Activated naive CD4-positive, alpha-beta T cell treated with anti-CD3 and anti-CD28 coated beads, Interleukin-2, amount 50 U/mL, for 24 hours (primary cell): ENCODE results near the gene TMIGD3.
A peak's percentile ranks its signal among the peaks of the same experiment; 100 is the strongest.

Experiments used
- H3K27ac Mint-ChIP-seq: one replicate; pipeline ENCODE4 v1.8.0; 2021; ENCODE audit warnings: mild to moderate bottlenecking, mixed read lengths
- H3K27me3 Mint-ChIP-seq: one replicate; pipeline ENCODE4 v1.8.0; 2021; ENCODE audit warnings: mixed read lengths
- H3K36me3 Mint-ChIP-seq: one replicate; pipeline ENCODE4 v1.8.0; 2021; ENCODE audit warnings: mixed read lengths
- H3K4me1 Mint-ChIP-seq: one replicate; pipeline ENCODE4 v1.8.0; 2021; ENCODE audit warnings: mixed read lengths
- H3K4me3 Mint-ChIP-seq: one replicate; pipeline ENCODE4 v1.8.0; 2021; ENCODE audit warnings: mild to moderate bottlenecking, mixed read lengths
- H3K9me3 Mint-ChIP-seq: one replicate; pipeline ENCODE4 v1.8.0; 2021; ENCODE audit warnings: mixed read lengths

TMIGD3 gene

GRCh38 chr1:111513410-111514020 lies 10.1 kb upstream of the TMIGD3 start:
- Mint-ChIP-seq H3K4me3 (no peak overlapping the region), H3K9me3 (no peaks in the 10 kb centered on the region), H3K36me3 (no peaks in the 10 kb centered on the region), H3K27me3 (no peaks in the 10 kb centered on the region), H3K27ac (no peak overlapping the region), H3K4me1 (peaks cover 39% of the 10 kb centered on the region)

- H3K4me3 Mint-ChIP-seq = no peak overlapping the region
- H3K27me3 Mint-ChIP-seq = no peaks in the 10 kb centered on the region
- H3K36me3 Mint-ChIP-seq = no peaks in the 10 kb centered on the region
- H3K9me3 Mint-ChIP-seq = no peaks in the 10 kb centered on the region
- H3K27ac Mint-ChIP-seq = no peak overlapping the region
- H3K4me1 Mint-ChIP-seq = peaks cover 42% of the 10 kb centered on the region
These were observed 9.5 kb upstream of the TMIGD3 start for GRCh38 chr1:111512931-111513330.

GRCh38 chr1:111512132-111512889 lies 8.9 kb upstream of the TMIGD3 start:
- Mint-ChIP-seq H3K27ac (peak overlapping the region; percentile 26), H3K36me3 (no peaks in the 10 kb centered on the region), H3K4me1 (peaks cover 36% of the 10 kb centered on the region), H3K4me3 (no peak overlapping the region), H3K27me3 (no peaks in the 10 kb centered on the region), H3K9me3 (no peaks in the 10 kb centered on the region)

- Mint-ChIP-seq H3K27me3 (no peaks in the 10 kb centered on the region), H3K9me3 (no peaks in the 10 kb centered on the region), H3K36me3 (no peaks in the 10 kb centered on the region), H3K4me1 (peaks cover 31% of the 10 kb centered on the region), H3K27ac (no peak overlapping the region), H3K4me3 (no peak overlapping the region)
These were observed 7.9 kb upstream of the TMIGD3 start for GRCh38 chr1:111511370-111511769.

GRCh38 chr1:111509997-111510375 lies 6.6 kb upstream of the TMIGD3 start:
- Mint-ChIP-seq H3K9me3 (no peaks in the 10 kb centered on the region), H3K27me3 (no peaks in the 10 kb centered on the region), H3K36me3 (no peaks in the 10 kb centered on the region), H3K4me1 (peaks cover 34% of the 10 kb centered on the region), H3K27ac (peak overlapping the region; percentile 2), H3K4me3 (no peak overlapping the region)

- peak overlapping the region; percentile 84 for H3K4me3 Mint-ChIP-seq
- H3K27me3 Mint-ChIP-seq = no peaks in the 10 kb centered on the region
- H3K36me3 Mint-ChIP-seq = no peaks in the 10 kb centered on the region
- peak overlapping the region; percentile 83 for H3K27ac Mint-ChIP-seq
- no peaks in the 10 kb centered on the region for H3K9me3 Mint-ChIP-seq
- peaks cover 49% of the 10 kb centered on the region for H3K4me1 Mint-ChIP-seq
These were observed 4.2 kb upstream of the TMIGD3 start for GRCh38 chr1:111507411-111508201.

- no peaks in the 10 kb centered on the region for H3K27me3 Mint-ChIP-seq
- H3K4me3 Mint-ChIP-seq = peak overlapping the region; percentile 43
- peak overlapping the region; percentile 77 for H3K27ac Mint-ChIP-seq
- H3K36me3 Mint-ChIP-seq = no peaks in the 10 kb centered on the region
- H3K9me3 Mint-ChIP-seq = no peaks in the 10 kb centered on the region
- peaks cover 51% of the 10 kb centered on the region for H3K4me1 Mint-ChIP-seq
These were observed 3.1 kb upstream of the TMIGD3 start for GRCh38 chr1:111506561-111506960.

- Mint-ChIP-seq H3K4me3 (peak overlapping the region; percentile 7), H3K4me1 (peaks cover 55% of the 10 kb centered on the region), H3K36me3 (no peaks in the 10 kb centered on the region), H3K27me3 (no peaks in the 10 kb centered on the region), H3K27ac (peak overlapping the region; percentile 69), H3K9me3 (no peaks in the 10 kb centered on the region)
These were observed 2.2 kb upstream of the TMIGD3 start for GRCh38 chr1:111505641-111506119.

GRCh38 chr1:111504097-111504496 lies 664 bp upstream of the TMIGD3 start:
- Mint-ChIP-seq H3K27ac (peak overlapping the region; percentile 49), H3K36me3 (peaks cover 1% of the 10 kb centered on the region), H3K27me3 (no peaks in the 10 kb centered on the region), H3K4me3 (no peak overlapping the region), H3K9me3 (no peaks in the 10 kb centered on the region), H3K4me1 (peaks cover 58% of the 10 kb centered on the region)

GRCh38 chr1:111501645-111502044 lies 1.8 kb downstream of the TMIGD3 start:
- Mint-ChIP-seq H3K27me3 (no peaks in the 10 kb centered on the region), H3K27ac (no peak overlapping the region), H3K36me3 (peaks cover 5% of the 10 kb centered on the region), H3K9me3 (peaks cover 1% of the 10 kb centered on the region), H3K4me1 (peaks cover 54% of the 10 kb centered on the region), H3K4me3 (no peak overlapping the region)

GRCh38 chr1:111499026-111499785 lies 4.2 kb downstream of the TMIGD3 start:
- peaks cover 7% of the 10 kb centered on the region for H3K36me3 Mint-ChIP-seq
- peaks cover 36% of the 10 kb centered on the region for H3K4me1 Mint-ChIP-seq
- H3K27ac Mint-ChIP-seq = no peak overlapping the region
- H3K4me3 Mint-ChIP-seq = no peak overlapping the region
- no peaks in the 10 kb centered on the region for H3K27me3 Mint-ChIP-seq
- H3K9me3 Mint-ChIP-seq = peaks cover 6% of the 10 kb centered on the region

- peaks cover 7% of the 10 kb centered on the region for H3K36me3 Mint-ChIP-seq
- no peaks in the 10 kb centered on the region for H3K27me3 Mint-ChIP-seq
- H3K27ac Mint-ChIP-seq = peak overlapping the region; percentile 62
- no peak overlapping the region for H3K4me3 Mint-ChIP-seq
- H3K4me1 Mint-ChIP-seq = peaks cover 19% of the 10 kb centered on the region
- peaks cover 6% of the 10 kb centered on the region for H3K9me3 Mint-ChIP-seq
These were observed 5.8 kb downstream of the TMIGD3 start for GRCh38 chr1:111497592-111497991.

- Mint-ChIP-seq H3K36me3 (peaks cover 7% of the 10 kb centered on the region), H3K27ac (no peak overlapping the region), H3K27me3 (no peaks in the 10 kb centered on the region), H3K4me3 (no peak overlapping the region), H3K4me1 (peaks cover 18% of the 10 kb centered on the region), H3K9me3 (peaks cover 6% of the 10 kb centered on the region)
These were observed 7.0 kb downstream of the TMIGD3 start for GRCh38 chr1:111496398-111496797.

GRCh38 chr1:111491070-111491469 lies 12.4 kb downstream of the TMIGD3 start:
- H3K9me3 Mint-ChIP-seq = no peaks in the 10 kb centered on the region
- peaks cover under 1% of the 10 kb centered on the region for H3K4me1 Mint-ChIP-seq
- H3K36me3 Mint-ChIP-seq = peaks cover 2% of the 10 kb centered on the region
- H3K4me3 Mint-ChIP-seq = no peak overlapping the region
- no peak overlapping the region for H3K27ac Mint-ChIP-seq
- H3K27me3 Mint-ChIP-seq = no peaks in the 10 kb centered on the region

- Mint-ChIP-seq H3K4me3 (no peak overlapping the region), H3K27ac (no peak overlapping the region), H3K4me1 (no peaks in the 10 kb centered on the region), H3K27me3 (no peaks in the 10 kb centered on the region), H3K9me3 (no peaks in the 10 kb centered on the region), H3K36me3 (no peaks in the 10 kb centered on the region)
These were observed 13.2 kb downstream of the TMIGD3 start for GRCh38 chr1:111490220-111490619.
